ENCODE measurements around the gene HSF5. TPM values are rescaled to one million over a fixed set of nuclear protein-coding genes. Genes with fewer than 3 reads are reported as not detected.

HSF5 gene
- polyA plus RNA-seq, 1 experiment, result not detected

DNA sequence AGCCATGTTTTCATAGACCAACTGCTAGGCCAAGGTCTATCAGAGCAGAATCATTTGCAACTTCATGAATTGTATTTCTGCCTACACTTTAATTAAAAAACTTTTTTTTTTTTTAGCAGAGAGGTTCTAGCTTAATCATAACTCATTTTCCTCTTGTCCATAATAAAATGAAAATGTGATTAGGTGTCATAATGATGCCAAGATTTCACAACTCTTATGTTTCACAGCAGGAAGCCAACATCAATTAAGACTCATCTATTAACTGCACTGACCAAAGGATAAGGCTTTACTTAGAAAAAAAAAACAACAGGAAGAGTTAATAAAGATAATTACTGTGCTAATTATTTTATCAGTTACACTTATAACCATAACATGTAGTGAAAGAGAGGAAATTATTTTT, 52.0 kb downstream of the HSF5 start:
- DNase-seq (ENCODE audit: low read depth, low spot score), result no peak
- TF ChIP-seq, protein P1, sequence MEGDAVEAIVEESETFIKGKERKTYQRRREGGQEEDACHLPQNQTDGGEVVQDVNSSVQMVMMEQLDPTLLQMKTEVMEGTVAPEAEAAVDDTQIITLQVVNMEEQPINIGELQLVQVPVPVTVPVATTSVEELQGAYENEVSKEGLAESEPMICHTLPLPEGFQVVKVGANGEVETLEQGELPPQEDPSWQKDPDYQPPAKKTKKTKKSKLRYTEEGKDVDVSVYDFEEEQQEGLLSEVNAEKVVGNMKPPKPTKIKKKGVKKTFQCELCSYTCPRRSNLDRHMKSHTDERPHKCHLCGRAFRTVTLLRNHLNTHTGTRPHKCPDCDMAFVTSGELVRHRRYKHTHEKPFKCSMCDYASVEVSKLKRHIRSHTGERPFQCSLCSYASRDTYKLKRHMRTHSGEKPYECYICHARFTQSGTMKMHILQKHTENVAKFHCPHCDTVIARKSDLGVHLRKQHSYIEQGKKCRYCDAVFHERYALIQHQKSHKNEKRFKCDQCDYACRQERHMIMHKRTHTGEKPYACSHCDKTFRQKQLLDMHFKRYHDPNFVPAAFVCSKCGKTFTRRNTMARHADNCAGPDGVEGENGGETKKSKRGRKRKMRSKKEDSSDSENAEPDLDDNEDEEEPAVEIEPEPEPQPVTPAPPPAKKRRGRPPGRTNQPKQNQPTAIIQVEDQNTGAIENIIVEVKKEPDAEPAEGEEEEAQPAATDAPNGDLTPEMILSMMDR (IDR thresholded peaks at IDR 0.05; ENCODE audit: low read depth, low read length), result no peak
- POLR2A ChIA-PET, result no interaction called here
- no peaks in the 10 kb centered on the region for H3K9me3 ChIP-seq (ENCODE audit: control insufficient read depth, insufficient read depth, low read length)
- no peak overlapping the region for H3K4me3 ChIP-seq (ENCODE audit: low read depth, low read length)
- CTCF ChIA-PET, result interaction anchor here (0.6 to 2.3 kb wide), 3 partner anchors 19 to 119 kb away, joined by 3 to 15 read pairs (median 14); partner anchors contain the start of gene RNF43
- H3K27ac ChIP-seq (ENCODE audit: low read depth, low read length), result no peak overlapping the region
- no peaks in the 10 kb centered on the region for H3K27me3 ChIP-seq (ENCODE audit: control insufficient read depth, insufficient read depth, low read length)

DNA sequence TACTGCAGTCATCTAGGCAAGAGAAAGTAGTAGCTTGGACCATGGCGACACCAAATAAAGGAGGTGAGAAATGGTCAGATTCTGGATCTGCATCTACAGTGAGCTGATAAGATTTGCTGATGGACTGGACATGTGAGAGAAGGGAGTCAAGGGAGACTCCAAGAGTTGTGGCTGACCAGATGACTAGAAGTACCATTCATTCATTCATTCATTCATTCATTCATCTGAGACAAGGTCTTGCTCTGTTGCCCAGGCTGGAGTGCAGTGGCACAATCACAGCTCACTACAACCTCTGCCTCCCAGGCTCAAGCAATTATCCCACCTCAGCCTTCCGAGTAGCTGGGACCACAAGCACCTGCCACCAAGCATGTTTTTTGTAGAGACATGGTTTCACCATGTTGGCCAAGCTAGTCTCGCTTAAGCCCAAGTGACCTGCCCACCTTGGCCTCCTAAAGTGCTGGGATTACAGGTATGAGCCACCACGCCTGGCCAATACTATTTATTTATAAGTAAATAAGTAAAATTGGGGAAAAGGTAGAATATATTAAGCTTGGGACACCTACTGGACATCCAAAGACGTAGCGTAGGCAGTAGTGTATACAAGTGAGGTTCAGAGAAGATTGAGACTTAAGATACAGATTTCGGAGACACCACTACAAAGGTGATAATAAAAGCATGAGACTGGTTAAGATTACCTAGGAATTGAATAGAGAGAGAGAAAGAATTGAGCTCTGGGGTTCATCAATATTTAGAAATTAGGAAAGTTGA, 55.2 kb downstream of the HSF5 start:
- no peak overlapping the region for H3K4me3 ChIP-seq (ENCODE audit: low read depth, low read length)
- H3K27ac ChIP-seq (ENCODE audit: low read depth, low read length), result no peak overlapping the region
- TF ChIP-seq, protein P1 (IDR thresholded peaks at IDR 0.05; ENCODE audit: low read depth, low read length), result no peak
- H3K27me3 ChIP-seq (ENCODE audit: control insufficient read depth, insufficient read depth, low read length), result no peaks in the 10 kb centered on the region
- DNase-seq (ENCODE audit: low read depth, low spot score), result no peak
- H3K9me3 ChIP-seq (ENCODE audit: control insufficient read depth, insufficient read depth, low read length), result no peaks in the 10 kb centered on the region
- ChIA-PET CTCF (interaction anchor here (0.6 kb wide), 1 partner anchor 15 kb away, joined by 3 read pairs; no protein-coding TSS in a partner anchor), POLR2A (no interaction called here)

DNA sequence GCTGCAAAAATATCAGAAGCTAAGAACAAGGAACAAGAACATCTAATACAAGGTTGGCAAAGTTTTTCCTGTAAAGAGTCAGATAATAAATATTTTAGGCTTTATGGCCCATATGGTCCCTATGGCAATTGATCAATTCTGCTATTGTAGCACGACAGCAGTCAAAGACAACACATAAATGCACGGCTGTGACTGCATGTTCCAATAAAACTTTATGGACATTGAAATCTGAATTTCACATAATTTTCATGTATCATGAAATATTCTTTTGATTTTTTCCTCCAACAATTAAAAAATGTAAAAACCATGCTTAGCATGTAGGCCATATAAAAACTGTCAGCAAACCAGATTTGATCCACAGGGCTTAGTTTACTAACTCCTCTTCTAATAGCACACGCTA, 60.4 kb downstream of the HSF5 start:
- POLR2A ChIA-PET, result no interaction called here
- Histone ChIP-seq H3K27ac (ENCODE audit: low read depth, low read length) (no peak overlapping the region), H3K27me3 (ENCODE audit: control insufficient read depth, insufficient read depth, low read length) (no peaks in the 10 kb centered on the region), H3K4me3 (ENCODE audit: low read depth, low read length) (no peak overlapping the region), H3K9me3 (ENCODE audit: control insufficient read depth, insufficient read depth, low read length) (no peaks in the 10 kb centered on the region)
- TF ChIP-seq, protein P1 (IDR thresholded peaks at IDR 0.05; ENCODE audit: low read depth, low read length), result no peak
- CTCF ChIA-PET, result interaction anchor here (2.6 kb wide), 1 partner anchor 110 kb away, joined by 7 read pairs; no protein-coding TSS in a partner anchor
- no peak for DNase-seq (ENCODE audit: low read depth, low spot score)

DNA sequence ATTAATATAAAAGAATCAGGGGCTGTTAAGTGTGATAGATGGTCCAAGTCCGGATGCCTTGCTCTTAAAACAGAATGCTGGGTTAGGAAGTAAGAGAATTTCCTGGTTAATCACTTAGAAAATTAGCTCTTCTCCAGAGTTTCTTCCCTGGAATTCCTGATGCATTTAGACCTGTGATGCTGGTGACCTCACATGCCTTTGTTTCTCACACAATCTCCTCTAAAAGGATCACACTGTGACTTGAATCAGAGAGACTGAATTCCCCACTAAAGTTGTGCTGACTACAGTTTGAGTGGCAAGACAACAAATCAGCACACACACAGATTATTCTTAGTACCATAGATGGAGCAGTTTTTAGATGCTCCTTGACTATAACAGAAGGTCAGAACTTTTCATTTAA, 66.5 kb downstream of the HSF5 start:
- ChIA-PET CTCF (interaction anchor here (6.1 kb wide), 1 partner anchor 105 kb away, joined by 107 read pairs; no protein-coding TSS in a partner anchor), POLR2A (no interaction called here)
- Histone ChIP-seq H3K9me3 (ENCODE audit: control insufficient read depth, insufficient read depth, low read length) (no peaks in the 10 kb centered on the region), H3K27ac (ENCODE audit: low read depth, low read length) (no peak overlapping the region), H3K4me3 (ENCODE audit: low read depth, low read length) (no peak overlapping the region), H3K27me3 (ENCODE audit: control insufficient read depth, insufficient read depth, low read length) (peaks cover 2% of the 10 kb centered on the region)
- DNase-seq (ENCODE audit: low read depth, low spot score), result no peak
- TF ChIP-seq, protein P1 (IDR thresholded peaks at IDR 0.05; ENCODE audit: low read depth, low read length), result no peak

DNA sequence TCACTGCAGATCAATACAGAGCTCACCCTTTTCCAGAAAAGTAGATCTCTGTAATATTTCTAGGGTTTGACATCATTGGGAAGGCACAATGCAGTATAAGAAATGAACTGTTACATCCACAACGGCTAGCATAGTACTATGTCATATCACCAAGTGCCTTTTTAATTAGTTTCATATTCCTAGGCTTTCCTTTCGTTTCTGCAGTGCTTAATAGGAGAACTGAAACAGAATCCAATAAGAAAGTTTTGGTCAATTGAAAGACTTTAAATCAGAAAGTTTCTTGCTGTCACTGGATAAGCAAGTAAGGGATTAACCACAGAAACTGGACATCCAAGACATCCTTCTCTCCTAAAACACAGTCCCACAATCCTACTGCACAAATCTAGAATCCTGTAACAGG, 67.4 kb downstream of the HSF5 start:
- H3K27me3 ChIP-seq (ENCODE audit: control insufficient read depth, insufficient read depth, low read length), result peaks cover 4% of the 10 kb centered on the region
- H3K27ac ChIP-seq (ENCODE audit: low read depth, low read length), result no peak overlapping the region
- ChIA-PET POLR2A (no interaction called here), CTCF (interaction anchor here (6.1 kb wide), 1 partner anchor 104 kb away, joined by 107 read pairs; no protein-coding TSS in a partner anchor)
- H3K9me3 ChIP-seq (ENCODE audit: control insufficient read depth, insufficient read depth, low read length), result no peaks in the 10 kb centered on the region
- TF ChIP-seq, protein P1 (IDR thresholded peaks at IDR 0.05; ENCODE audit: low read depth, low read length), result no peak
- H3K4me3 ChIP-seq (ENCODE audit: low read depth, low read length), result no peak overlapping the region
- no peak for DNase-seq (ENCODE audit: low read depth, low spot score)
